ENCODE measurements around the gene PEX1.
"Not testable (repeated sequence)": the region's sequence is repeated elsewhere in the genome, so short reads cannot be mapped to it uniquely, and the experiment has no call there.

PEX1 gene

DNA sequence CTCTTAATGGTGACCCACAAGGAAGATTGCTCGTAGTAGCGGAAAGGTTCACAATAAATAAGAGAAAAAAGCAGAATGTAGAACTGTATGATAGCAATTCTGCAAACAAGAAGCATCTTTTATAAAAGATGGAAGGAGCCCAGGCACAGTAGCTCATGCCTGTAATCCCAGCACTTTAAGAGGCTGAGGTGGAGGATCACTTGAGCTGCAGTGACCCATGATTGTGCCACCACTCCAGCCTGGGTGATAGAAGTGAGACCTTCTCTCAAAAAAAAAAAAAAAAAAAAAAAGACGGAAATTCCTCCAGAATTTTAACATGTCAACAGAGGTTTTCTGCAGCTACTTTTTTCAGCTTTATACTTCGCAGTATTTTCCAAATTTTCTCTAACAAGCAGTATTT is 67.8 kb downstream of the PEX1 start:
- no peak for DNase-seq (ENCODE audit: low read depth)

DNA sequence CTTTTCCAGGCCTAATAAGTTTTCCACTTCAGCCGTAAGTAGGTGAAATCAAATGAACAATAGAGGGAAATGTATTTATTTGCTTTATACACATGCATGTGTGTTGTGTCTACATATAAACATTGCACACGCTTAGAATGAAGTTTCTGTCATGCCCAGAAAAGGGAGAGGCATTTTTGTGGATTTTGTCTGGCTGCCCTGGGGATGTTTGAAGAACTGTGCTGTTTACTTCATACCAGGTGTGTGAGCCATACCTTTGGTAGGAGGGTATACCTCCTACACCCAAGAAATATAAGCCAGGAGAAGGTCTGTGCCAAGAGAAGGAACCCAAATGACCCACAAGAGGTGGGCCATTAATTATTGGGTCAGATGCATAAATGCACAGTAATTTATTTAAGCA is 68.2 kb downstream of the PEX1 start:
- no peak for DNase-seq (ENCODE audit: low read depth)

DNA sequence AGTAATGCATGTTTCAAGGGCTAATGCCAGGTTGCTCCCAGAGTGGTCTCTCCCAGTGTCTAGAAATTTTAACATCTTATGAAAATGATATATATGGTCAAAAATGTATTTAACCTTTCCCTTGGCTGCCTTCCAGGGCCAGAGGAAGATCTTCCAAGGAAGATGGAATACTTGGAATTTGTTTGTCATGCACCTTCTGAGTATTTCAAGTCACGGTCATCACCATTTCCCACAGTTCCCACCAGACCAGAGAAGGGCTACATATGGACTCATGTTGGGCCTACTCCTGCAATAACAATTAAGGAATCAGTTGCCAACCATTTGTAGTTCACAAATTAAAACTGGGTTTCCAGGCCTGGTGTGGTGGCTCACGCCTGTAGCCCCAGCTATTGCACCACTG is 72.1 kb downstream of the PEX1 start:
- no peak for DNase-seq (ENCODE audit: low read depth)

DNA sequence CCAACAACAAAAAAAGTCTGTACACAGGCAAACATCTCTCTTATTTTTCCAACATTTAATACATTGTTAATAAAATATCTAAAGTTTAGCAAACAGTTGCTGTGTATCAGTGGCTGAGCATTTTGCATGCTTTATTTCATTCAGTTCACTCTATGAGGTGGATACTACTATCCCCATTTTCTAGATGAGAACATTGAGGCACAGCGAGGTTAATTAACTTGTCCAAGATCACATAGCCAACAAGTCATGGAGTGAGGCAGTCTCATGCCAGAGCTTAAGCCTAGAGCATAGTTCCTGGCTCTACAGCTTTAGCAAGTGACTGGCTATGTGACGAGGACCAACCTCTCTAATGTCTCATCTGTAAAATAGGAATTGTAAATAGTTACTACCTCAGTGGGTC is 76.7 kb downstream of the PEX1 start:
- no peak for DNase-seq (ENCODE audit: low read depth)

DNA sequence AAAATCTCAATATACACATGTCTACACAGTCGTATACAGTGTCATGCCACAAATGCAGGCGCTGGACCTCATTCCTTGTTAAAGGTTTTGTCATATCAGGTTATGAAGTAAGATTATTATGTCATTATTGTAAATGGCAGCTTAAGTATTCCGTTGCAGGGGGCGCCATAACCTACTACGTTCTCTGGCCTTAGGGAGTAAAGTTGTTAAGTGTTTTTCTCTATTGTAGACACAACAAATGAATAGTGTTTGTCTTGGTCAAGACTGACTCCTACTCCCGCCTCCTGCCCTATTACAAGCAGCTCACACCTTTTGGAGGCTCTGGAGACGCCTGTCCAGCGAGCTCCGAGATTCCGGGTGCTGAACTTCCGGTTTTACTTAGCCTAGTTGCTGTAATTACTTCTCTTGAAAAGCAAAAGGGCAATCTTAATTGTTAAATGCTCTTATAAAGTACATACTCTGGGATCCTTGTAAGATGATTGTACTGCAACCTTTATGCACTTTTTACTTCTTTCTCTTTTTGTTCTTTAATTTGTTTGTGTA is 80.0 kb downstream of the PEX1 start:
- peak; percentile 10 for DNase-seq (ENCODE audit: low read depth)

DNA sequence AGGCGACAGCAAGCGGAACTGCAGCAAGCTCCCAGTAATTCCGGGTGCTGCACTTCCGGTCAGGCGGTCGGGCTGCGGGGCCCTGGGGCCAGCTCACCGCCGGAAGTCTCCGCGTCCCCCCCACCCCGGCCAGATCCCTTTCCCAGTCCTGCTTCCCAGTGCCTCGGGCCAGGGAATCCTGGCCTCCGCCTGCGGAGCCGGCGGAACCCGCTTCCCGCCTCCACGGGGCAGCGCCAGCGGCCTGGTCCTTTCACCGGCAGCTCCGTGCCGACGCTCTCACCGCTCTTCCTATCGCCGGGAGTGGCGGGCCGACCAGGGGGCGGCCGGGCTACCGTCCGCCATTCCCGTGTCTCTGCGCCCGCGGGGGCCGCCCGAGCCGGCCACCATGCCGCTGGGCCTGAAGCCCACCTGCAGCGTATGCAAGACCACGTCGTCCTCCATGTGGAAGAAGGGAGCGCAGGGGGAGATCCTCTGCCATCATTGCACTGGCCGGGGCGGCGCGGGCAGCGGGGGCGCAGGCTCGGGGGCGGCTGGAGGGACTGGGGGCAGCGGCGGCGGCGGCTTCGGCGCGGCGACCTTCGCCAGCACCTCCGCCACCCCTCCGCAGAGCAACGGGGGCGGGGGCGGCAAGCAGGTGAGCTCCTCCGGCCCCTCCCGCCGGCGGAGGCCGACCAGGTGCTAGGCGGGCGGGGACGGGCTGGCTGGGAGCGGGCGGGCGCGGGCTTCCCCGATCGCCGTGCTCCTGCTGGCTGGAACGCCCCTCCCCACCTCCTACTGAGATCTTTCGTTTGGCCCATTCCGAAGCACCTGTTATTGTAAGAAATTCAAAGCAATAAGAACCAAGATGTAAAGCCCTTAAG is 80.7 kb downstream of the PEX1 start, which contains the start of gene GATAD1:
Gene GATAD1 (plus strand): TSS at position 138 of the 860 bp plus-strand sequence. CDS start 248 bp downstream, at position 386.
- peak; percentile 75 for DNase-seq (ENCODE audit: low read depth)

DNA sequence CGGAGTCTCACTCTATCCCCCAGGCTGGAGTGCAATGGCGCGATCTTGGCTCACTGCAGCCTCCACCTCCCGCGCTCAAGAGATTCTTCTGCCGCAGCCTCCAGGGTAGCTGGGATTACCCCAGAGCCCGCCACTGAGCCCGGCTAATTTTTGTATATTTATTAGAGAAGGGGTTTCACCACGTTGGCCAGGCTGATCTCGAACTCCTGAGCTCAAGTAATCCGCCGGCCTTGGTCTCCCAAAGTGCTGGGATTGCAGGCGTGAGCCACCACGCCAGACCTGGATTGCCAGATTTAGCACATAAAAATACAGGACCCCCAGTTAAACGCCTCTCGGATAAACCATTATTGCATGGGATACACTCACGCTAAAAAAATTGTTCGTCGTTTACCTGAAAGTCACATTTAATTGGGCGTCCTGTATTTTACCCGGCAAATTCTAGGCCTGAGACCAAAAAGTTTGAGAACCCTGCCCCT is 81.4 kb downstream of the PEX1 start:
- no peak for DNase-seq (ENCODE audit: low read depth)

DNA sequence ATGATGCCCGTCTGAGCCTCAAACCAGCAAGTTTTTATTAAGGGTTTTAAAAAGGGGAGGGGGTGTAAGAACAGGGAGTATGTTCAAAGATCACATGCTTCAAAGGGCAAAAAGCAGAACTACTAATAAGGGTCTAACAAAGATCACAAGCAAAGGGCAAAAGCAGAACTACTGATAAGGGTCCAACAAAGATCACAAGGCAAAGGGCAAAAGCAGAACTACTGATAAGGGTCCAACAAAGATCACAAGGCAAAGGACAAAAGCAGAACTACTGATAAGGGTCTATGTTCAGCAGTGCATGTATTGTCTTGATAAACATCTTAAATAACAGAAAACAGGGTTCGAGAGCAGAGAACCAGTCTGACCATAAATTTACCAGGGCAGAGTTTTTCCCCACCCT is 85.6 kb downstream of the PEX1 start:
- not testable (repeated sequence) for DNase-seq (ENCODE audit: low read depth)

DNA sequence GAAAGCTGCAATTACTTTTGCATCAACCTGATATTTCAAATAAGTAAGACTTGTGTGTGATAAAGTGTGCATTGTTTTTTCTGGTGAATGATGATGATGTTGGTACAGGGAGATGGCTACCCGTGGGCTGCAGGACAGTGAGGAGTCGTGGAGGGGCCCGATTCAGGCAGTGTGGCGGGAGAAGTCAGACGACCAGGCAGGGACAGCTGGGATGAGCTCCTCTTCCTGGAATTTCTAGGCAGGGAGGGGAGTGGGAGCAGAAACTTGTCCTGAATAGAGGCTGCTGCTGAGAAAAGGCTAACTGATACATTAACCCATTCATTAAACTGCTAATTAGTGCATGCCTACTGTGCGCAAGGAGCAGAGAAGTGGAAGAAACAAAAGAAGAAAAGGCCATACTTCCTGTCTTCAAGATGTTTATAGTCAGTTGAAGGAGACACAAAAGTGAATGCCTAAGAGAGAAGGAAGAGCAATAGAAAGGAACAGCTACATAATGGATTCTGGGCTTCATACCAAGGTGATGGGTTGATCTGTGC is 90.3 kb downstream of the PEX1 start:
- DNase-seq (ENCODE audit: low read depth) = no peak
